ENCODE measurements around the gene CCL7. TPM values are rescaled to one million over a fixed set of nuclear protein-coding genes. Genes with fewer than 3 reads are reported as not detected.

The CCL7 gene
- total RNA-seq, 4 donors from 2014 or later, result 0.66 to 9.5 TPM; not detected in 2

- no peak for TF ChIP-seq CTCF (IDR thresholded peaks at IDR 0.05; ENCODE audit: low read depth)
These were observed 17.9 kb downstream of the CCL7 start for GRCh38 chr17:34287875-34288274.

- TF ChIP-seq CTCF (IDR thresholded peaks at IDR 0.05; ENCODE audit: low read depth), result no peak
These were observed 20.6 kb downstream of the CCL7 start for GRCh38 chr17:34290586-34290985.

- no peak for TF ChIP-seq CTCF (IDR thresholded peaks at IDR 0.05; ENCODE audit: low read depth)
These were observed 21.8 kb downstream of the CCL7 start for GRCh38 chr17:34291721-34292348.

- no peak for TF ChIP-seq CTCF (IDR thresholded peaks at IDR 0.05; ENCODE audit: low read depth)
These were observed 29.0 kb downstream of the CCL7 start for GRCh38 chr17:34299027-34299426.

- no peak for TF ChIP-seq CTCF (IDR thresholded peaks at IDR 0.05; ENCODE audit: low read depth)
These were observed 30.0 kb downstream of the CCL7 start for GRCh38 chr17:34299956-34300577.

GRCh38 chr17:34300652-34301370 is 30.8 kb downstream of the CCL7 start:
- TF ChIP-seq CTCF (IDR thresholded peaks at IDR 0.05; ENCODE audit: low read depth), result no peak

GRCh38 chr17:34301986-34302385 is 32.0 kb downstream of the CCL7 start:
- TF ChIP-seq CTCF (IDR thresholded peaks at IDR 0.05; ENCODE audit: low read depth), result no peak
